Fibroblast of lung (primary cell): Measurements from ENCODE around the gene PAFAH1B1.

ENCODE experiments used
- EZH2 ChIP-seq: IDR thresholded peaks from 2 replicates; pipeline ENCODE4 v1.5.1; 2012; ENCODE audit warnings: low read length, control low read depth, mild to moderate bottlenecking; ENCODE audit errors: missing control alignments
- TF ChIP-seq, protein P1 (sequence below), 2 donors: IDR thresholded peaks in 1 of 2; conservative IDR thresholded peaks in 1 of 2; 1 replicate in 1 of 2; 2 replicates in 1 of 2; pipeline ENCODE4 v1.5.1; 2011 to 2012; ENCODE audit warnings: low read length in 2 of 2, control low read depth in 1 of 2, inconsistent platforms in 1 of 2, low read depth in 1 of 2, mild to moderate bottlenecking in 1 of 2

DNA sequence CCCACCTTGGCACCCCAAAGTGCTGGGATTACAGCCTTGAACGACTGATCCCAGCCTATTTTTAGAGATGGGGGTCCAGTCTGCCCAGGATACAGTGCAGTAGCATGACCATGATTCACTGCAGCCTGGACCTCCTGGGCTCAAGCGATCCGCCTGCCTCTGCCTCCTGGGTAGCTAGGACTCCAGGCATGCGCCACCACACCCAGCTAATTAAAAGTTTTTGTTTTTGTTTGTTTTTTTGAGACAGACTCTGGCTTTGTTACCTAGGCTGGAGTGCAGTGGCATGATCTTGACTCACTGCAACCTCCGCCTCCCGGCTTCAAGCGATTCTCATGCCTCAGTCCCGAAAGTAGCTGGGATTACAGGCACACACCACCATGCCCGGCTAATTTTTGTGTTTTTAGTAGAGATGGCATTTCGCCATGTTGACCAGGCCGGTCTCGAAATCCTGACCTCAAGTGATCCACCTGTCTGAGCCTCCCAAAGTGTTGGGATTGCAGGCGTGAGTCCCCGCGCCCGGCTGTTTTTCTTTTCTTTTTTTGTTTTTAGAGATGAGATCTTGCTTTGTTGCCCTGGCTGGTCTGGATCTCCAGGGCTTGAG is 2.3 kb upstream of the PAFAH1B1 start:
- TF ChIP-seq, protein P1, sequence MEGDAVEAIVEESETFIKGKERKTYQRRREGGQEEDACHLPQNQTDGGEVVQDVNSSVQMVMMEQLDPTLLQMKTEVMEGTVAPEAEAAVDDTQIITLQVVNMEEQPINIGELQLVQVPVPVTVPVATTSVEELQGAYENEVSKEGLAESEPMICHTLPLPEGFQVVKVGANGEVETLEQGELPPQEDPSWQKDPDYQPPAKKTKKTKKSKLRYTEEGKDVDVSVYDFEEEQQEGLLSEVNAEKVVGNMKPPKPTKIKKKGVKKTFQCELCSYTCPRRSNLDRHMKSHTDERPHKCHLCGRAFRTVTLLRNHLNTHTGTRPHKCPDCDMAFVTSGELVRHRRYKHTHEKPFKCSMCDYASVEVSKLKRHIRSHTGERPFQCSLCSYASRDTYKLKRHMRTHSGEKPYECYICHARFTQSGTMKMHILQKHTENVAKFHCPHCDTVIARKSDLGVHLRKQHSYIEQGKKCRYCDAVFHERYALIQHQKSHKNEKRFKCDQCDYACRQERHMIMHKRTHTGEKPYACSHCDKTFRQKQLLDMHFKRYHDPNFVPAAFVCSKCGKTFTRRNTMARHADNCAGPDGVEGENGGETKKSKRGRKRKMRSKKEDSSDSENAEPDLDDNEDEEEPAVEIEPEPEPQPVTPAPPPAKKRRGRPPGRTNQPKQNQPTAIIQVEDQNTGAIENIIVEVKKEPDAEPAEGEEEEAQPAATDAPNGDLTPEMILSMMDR (conservative IDR thresholded peaks at IDR 0.05 in 1 of 2, IDR thresholded peaks at IDR 0.05 in 1 of 2; ENCODE audit: low read depth in 1 of 2, low read length in 2 of 2) = no peak
- TF ChIP-seq EZH2 = no peak
